Stimulated activated CD8-positive, alpha-beta memory T cell treated with anti-CD3 and anti-CD28 coated beads, Interleukin-15, amount 100 ng/mL, for 1 hour (primary cell): ENCODE measurements around the gene BEND3.

Experiments
- DNase-seq: peaks from one replicate; pipeline ENCODE4 v3.0.0-alpha.2; 2020; ENCODE audit warnings: low read depth

Gene BEND3

GRCh38 chr6:107082045-107082444 lies 33.3 kb downstream of the BEND3 start:
- no peak for DNase-seq

- DNase-seq: no peak
Measured at GRCh38 chr6:107080036-107080435, 35.3 kb downstream of the BEND3 start.

GRCh38 chr6:107079429-107079828 lies 35.9 kb downstream of the BEND3 start:
- DNase-seq: no peak

- no peak for DNase-seq
Measured at GRCh38 chr6:107077710-107078109, 37.6 kb downstream of the BEND3 start.

- DNase-seq: no peak
Measured at GRCh38 chr6:107075951-107076381, 39.3 kb downstream of the BEND3 start.

GRCh38 chr6:107070686-107071085 lies 44.6 kb downstream of the BEND3 start:
- no peak for DNase-seq

- DNase-seq: no peak
Measured at GRCh38 chr6:107069631-107070548, 45.4 kb downstream of the BEND3 start.

GRCh38 chr6:107068691-107069630 lies 46.4 kb downstream of the BEND3 start:
- no peak for DNase-seq

- DNase-seq: no peak
Measured at GRCh38 chr6:107066697-107067659, 48.3 kb downstream of the BEND3 start.

- DNase-seq: no peak
Measured at GRCh38 chr6:107064579-107065065, 50.7 kb downstream of the BEND3 start.

GRCh38 chr6:107062691-107063090 lies 52.6 kb downstream of the BEND3 start:
- no peak for DNase-seq

- no peak for DNase-seq
Measured at GRCh38 chr6:107061125-107062020, 53.9 kb downstream of the BEND3 start.

GRCh38 chr6:107060704-107061103 lies 54.6 kb downstream of the BEND3 start:
- no peak for DNase-seq

- DNase-seq: no peak
Measured at GRCh38 chr6:107059606-107060005, 55.7 kb downstream of the BEND3 start.

- DNase-seq: no peak
Measured at GRCh38 chr6:107057679-107058078, 57.6 kb downstream of the BEND3 start.

GRCh38 chr6:107056796-107057195 lies 58.5 kb downstream of the BEND3 start:
- no peak for DNase-seq

GRCh38 chr6:107047807-107048206 lies 67.5 kb downstream of the BEND3 start:
- DNase-seq: no peak

- DNase-seq: no peak
Measured at GRCh38 chr6:107045826-107046675, 69.3 kb downstream of the BEND3 start.

GRCh38 chr6:107033126-107033525 lies 82.2 kb downstream of the BEND3 start:
- no peak for DNase-seq
